Nephron progenitor cell (in vitro differentiated cells): ENCODE results near the gene CHN2.

ENCODE experiments used
- DNase-seq: peaks from one replicate; pipeline ENCODE4 v3.0.0; 2021
- H3K27ac Mint-ChIP-seq: 2 replicates; pipeline ENCODE4 v1.8.0; 2021; ENCODE audit warnings: mild to moderate bottlenecking, moderate library complexity, mixed read lengths
- H3K27me3 Mint-ChIP-seq: 2 replicates; pipeline ENCODE4 v1.8.0; 2021; ENCODE audit warnings: mild to moderate bottlenecking, low read depth, mixed read lengths; ENCODE audit not compliant: poor library complexity
- H3K36me3 Mint-ChIP-seq: 2 replicates; pipeline ENCODE4 v1.8.0; 2021; ENCODE audit warnings: low read depth, mixed read lengths
- H3K4me1 Mint-ChIP-seq: 2 replicates; pipeline ENCODE4 v1.8.0; 2021; ENCODE audit warnings: mixed read lengths
- H3K4me3 Mint-ChIP-seq: 2 replicates; pipeline ENCODE4 v1.8.0; 2021; ENCODE audit warnings: mild to moderate bottlenecking, moderate library complexity, mixed read lengths
- H3K9me3 Mint-ChIP-seq: 2 replicates; pipeline ENCODE4 v1.8.0; 2021; ENCODE audit warnings: mild to moderate bottlenecking, moderate library complexity, mixed read lengths
- TF ChIP-seq, protein P1 (sequence below): fragments of 200-600 bp; sonication (generic); IDR thresholded peaks from 2 replicates; pipeline ENCODE4 v1.5.0; 2021; ENCODE audit warnings: antibody characterized with exemption

Gene CHN2

GRCh38 chr7:29352041-29352440 is 157.5 kb downstream of the CHN2 start:
- Mint-ChIP-seq H3K9me3 (peaks cover 3% of the 10 kb centered on the region), H3K4me1 (peaks cover 54% of the 10 kb centered on the region), H3K27ac (no peak overlapping the region), H3K27me3 (peaks cover 8% of the 10 kb centered on the region), H3K4me3 (peak overlapping the region; percentile 23), H3K36me3 (peaks cover 9% of the 10 kb centered on the region)
- no peak for DNase-seq
- TF ChIP-seq, protein P1, sequence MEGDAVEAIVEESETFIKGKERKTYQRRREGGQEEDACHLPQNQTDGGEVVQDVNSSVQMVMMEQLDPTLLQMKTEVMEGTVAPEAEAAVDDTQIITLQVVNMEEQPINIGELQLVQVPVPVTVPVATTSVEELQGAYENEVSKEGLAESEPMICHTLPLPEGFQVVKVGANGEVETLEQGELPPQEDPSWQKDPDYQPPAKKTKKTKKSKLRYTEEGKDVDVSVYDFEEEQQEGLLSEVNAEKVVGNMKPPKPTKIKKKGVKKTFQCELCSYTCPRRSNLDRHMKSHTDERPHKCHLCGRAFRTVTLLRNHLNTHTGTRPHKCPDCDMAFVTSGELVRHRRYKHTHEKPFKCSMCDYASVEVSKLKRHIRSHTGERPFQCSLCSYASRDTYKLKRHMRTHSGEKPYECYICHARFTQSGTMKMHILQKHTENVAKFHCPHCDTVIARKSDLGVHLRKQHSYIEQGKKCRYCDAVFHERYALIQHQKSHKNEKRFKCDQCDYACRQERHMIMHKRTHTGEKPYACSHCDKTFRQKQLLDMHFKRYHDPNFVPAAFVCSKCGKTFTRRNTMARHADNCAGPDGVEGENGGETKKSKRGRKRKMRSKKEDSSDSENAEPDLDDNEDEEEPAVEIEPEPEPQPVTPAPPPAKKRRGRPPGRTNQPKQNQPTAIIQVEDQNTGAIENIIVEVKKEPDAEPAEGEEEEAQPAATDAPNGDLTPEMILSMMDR, result no peak

- Mint-ChIP-seq H3K27ac (no peak overlapping the region), H3K4me1 (peaks cover 61% of the 10 kb centered on the region)
Measured at GRCh38 chr7:29353810-29354209, 159.2 kb downstream of the CHN2 start.

GRCh38 chr7:29354340-29354739 is 159.8 kb downstream of the CHN2 start:
- DNase-seq, result no peak
- H3K9me3 Mint-ChIP-seq, result peaks cover 13% of the 10 kb centered on the region
- H3K36me3 Mint-ChIP-seq, result peaks cover 21% of the 10 kb centered on the region
- TF ChIP-seq, protein P1, result no peak
- peak overlapping the region; percentile 13 for H3K27ac Mint-ChIP-seq
- no peak overlapping the region for H3K4me3 Mint-ChIP-seq
- H3K27me3 Mint-ChIP-seq, result peaks cover 2% of the 10 kb centered on the region
- peaks cover 64% of the 10 kb centered on the region for H3K4me1 Mint-ChIP-seq

More at GRCh38 chr7:29353810-29354209, 159.2 kb downstream of the CHN2 start:
- TF ChIP-seq, protein P1, result no peak
- no peak overlapping the region for H3K4me3 Mint-ChIP-seq
- peaks cover 2% of the 10 kb centered on the region for H3K27me3 Mint-ChIP-seq
- peaks cover 18% of the 10 kb centered on the region for H3K36me3 Mint-ChIP-seq
- peaks cover 10% of the 10 kb centered on the region for H3K9me3 Mint-ChIP-seq
- DNase-seq, result no peak

- TF ChIP-seq, protein P1, result no peak
- Mint-ChIP-seq H3K9me3 (peaks cover 13% of the 10 kb centered on the region), H3K4me1 (peaks cover 55% of the 10 kb centered on the region), H3K4me3 (no peak overlapping the region), H3K27ac (no peak overlapping the region), H3K36me3 (peaks cover 21% of the 10 kb centered on the region), H3K27me3 (peaks cover 2% of the 10 kb centered on the region)
- DNase-seq, result no peak
Measured at GRCh38 chr7:29355388-29355787, 160.8 kb downstream of the CHN2 start.

DNA sequence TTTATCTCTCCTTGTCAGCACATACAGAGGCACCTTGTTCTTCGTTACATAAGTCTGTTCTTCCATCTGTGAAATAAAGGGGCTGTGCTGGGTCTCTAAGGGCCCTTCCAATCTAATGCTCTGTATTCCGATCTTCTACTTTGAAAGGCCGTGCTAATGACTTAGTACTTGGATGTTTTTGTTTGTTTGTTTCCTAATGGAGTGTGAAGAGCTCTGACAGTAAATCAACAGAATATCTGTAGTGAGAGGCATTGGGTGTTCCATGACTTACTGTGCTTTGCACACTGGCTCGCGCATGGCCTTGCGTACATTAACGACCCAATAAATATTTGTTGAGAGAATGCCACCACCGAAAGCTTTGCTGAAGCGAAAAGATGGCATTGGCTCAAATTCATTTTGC is 162.1 kb downstream of the CHN2 start:
- TF ChIP-seq, protein P1, result no peak
- H3K36me3 Mint-ChIP-seq, result peaks cover 21% of the 10 kb centered on the region
- H3K4me3 Mint-ChIP-seq, result no peak overlapping the region
- peaks cover 13% of the 10 kb centered on the region for H3K9me3 Mint-ChIP-seq
- DNase-seq, result no peak
- H3K27ac Mint-ChIP-seq, result peak overlapping the region; percentile 52
- H3K27me3 Mint-ChIP-seq, result peaks cover 2% of the 10 kb centered on the region
- peaks cover 43% of the 10 kb centered on the region for H3K4me1 Mint-ChIP-seq

GRCh38 chr7:29359482-29360093 is 165.0 kb downstream of the CHN2 start:
- peaks cover 9% of the 10 kb centered on the region for H3K9me3 Mint-ChIP-seq
- TF ChIP-seq, protein P1, result no peak
- peaks cover 2% of the 10 kb centered on the region for H3K27me3 Mint-ChIP-seq
- H3K27ac Mint-ChIP-seq, result no peak overlapping the region
- peaks cover 17% of the 10 kb centered on the region for H3K36me3 Mint-ChIP-seq
- peaks cover 22% of the 10 kb centered on the region for H3K4me1 Mint-ChIP-seq
- no peak for DNase-seq
- no peak overlapping the region for H3K4me3 Mint-ChIP-seq
